ENCODE measurements around the gene NOL4.

DNA sequence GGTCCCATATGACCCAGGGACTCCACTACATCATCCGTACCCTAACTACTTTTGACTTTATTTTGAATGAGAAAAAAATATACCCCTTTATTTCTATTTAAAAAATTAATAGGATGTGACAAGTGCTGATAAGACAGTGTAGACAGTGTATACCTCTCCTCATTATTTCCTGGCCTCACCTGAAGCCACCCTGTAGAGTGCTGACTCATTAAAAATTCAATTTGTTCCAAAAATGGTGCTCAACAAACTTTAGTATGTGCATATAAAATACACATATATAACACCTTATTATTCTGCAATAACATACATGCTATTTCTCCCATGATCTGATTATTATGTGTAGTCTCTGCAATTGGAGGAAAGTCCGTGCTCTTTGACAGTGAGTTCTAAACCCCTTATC lies 20.8 kb downstream of the NOL4 start:
- TF ChIP-seq POLR2A (IDR thresholded peaks at IDR 0.05) = no peak
- TF ChIP-seq, protein P1, sequence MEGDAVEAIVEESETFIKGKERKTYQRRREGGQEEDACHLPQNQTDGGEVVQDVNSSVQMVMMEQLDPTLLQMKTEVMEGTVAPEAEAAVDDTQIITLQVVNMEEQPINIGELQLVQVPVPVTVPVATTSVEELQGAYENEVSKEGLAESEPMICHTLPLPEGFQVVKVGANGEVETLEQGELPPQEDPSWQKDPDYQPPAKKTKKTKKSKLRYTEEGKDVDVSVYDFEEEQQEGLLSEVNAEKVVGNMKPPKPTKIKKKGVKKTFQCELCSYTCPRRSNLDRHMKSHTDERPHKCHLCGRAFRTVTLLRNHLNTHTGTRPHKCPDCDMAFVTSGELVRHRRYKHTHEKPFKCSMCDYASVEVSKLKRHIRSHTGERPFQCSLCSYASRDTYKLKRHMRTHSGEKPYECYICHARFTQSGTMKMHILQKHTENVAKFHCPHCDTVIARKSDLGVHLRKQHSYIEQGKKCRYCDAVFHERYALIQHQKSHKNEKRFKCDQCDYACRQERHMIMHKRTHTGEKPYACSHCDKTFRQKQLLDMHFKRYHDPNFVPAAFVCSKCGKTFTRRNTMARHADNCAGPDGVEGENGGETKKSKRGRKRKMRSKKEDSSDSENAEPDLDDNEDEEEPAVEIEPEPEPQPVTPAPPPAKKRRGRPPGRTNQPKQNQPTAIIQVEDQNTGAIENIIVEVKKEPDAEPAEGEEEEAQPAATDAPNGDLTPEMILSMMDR (IDR thresholded peaks at IDR 0.05) = no peak
- no peak for TF ChIP-seq EP300 (IDR thresholded peaks at IDR 0.05; ENCODE audit: low read depth)
- TF ChIP-seq POLR2AphosphoS5 (IDR thresholded peaks at IDR 0.05) = no peak

Data from transverse colon (tissue), 4 donors.